ENCODE measurements around the gene LRRIQ3. TPM values are rescaled to one million over a fixed set of nuclear protein-coding genes. Genes with fewer than 3 reads are reported as not detected.
"Not testable (repeated sequence)": the region's sequence is repeated elsewhere in the genome, so short reads cannot be mapped to it uniquely, and the experiment has no call there.

The LRRIQ3 gene
- total RNA-seq, 6 donors from 2014 or later: 0.30 to 0.84 (median 0.31) TPM; not detected in 3

GRCh38 chr1:74180490-74180889 is 17.5 kb downstream of the LRRIQ3 start:
- H3K27me3 ChIP-seq: no peaks in the 10 kb centered on the region
- H3K27ac ChIP-seq: no peak overlapping the region
- no peaks in the 10 kb centered on the region for H3K4me1 ChIP-seq
- no peak overlapping the region for H3K4me3 ChIP-seq
- ATAC-seq (ENCODE audit: low FRiP score in 2 of 2): no peak
- no peaks in the 10 kb centered on the region for H3K36me3 ChIP-seq
- H3K9me3 ChIP-seq: no peaks in the 10 kb centered on the region
- TF ChIP-seq POLR2A (IDR thresholded peaks at IDR 0.05): no peak
- TF ChIP-seq CTCF (IDR thresholded peaks at IDR 0.05): no peak
- TF ChIP-seq EP300 (IDR thresholded peaks at IDR 0.05): no peak
- TF ChIP-seq POLR2AphosphoS5 (IDR thresholded peaks at IDR 0.05): no peak
- no peak for DNase-seq

- H3K27ac ChIP-seq; H3K36me3 ChIP-seq; H3K27me3 ChIP-seq; H3K4me1 ChIP-seq; ATAC-seq (ENCODE audit: low FRiP score in 2 of 2); DNase-seq; H3K4me3 ChIP-seq: not testable (repeated sequence)
- 85 to 93% methylated on average over 1 of the region's 1 CpG for WGBS, 2 donors
- H3K9me3 ChIP-seq: peaks cover 0 to 10% (median 8%) of the 10 kb centered on the region in 4 donors
Measured at GRCh38 chr1:74174423-74174822, 23.6 kb downstream of the LRRIQ3 start.

- no peak for TF ChIP-seq EP300 (IDR thresholded peaks at IDR 0.05)
- no peak for TF ChIP-seq POLR2A (IDR thresholded peaks at IDR 0.05)
- no peak for TF ChIP-seq POLR2AphosphoS5 (IDR thresholded peaks at IDR 0.05)
- no peak for TF ChIP-seq CTCF (IDR thresholded peaks at IDR 0.05)
- Histone ChIP-seq H3K4me3 (no peak overlapping the region), H3K27me3 (no peaks in the 10 kb centered on the region), H3K9me3 (no peaks in the 10 kb centered on the region), H3K36me3 (no peaks in the 10 kb centered on the region), H3K27ac (no peak overlapping the region), H3K4me1 (no peaks in the 10 kb centered on the region)
- DNase-seq (no peak), ATAC-seq (ENCODE audit: low FRiP score in 2 of 2) (no peak)
- 72 to 73% methylated on average over 5 of the region's 5 CpGs for WGBS, 2 donors
Measured at GRCh38 chr1:74162333-74162732, 35.6 kb downstream of the LRRIQ3 start.

GRCh38 chr1:74161497-74161896 is 36.5 kb downstream of the LRRIQ3 start:
- no peak for ATAC-seq (ENCODE audit: low FRiP score in 2 of 2)
- no peak overlapping the region for H3K4me3 ChIP-seq
- no peaks in the 10 kb centered on the region for H3K36me3 ChIP-seq
- no peaks in the 10 kb centered on the region for H3K9me3 ChIP-seq
- no peak for DNase-seq
- no peaks in the 10 kb centered on the region for H3K27me3 ChIP-seq
- H3K27ac ChIP-seq: no peak overlapping the region
- H3K4me1 ChIP-seq: no peaks in the 10 kb centered on the region
- TF ChIP-seq POLR2A (IDR thresholded peaks at IDR 0.05) (no peak), CTCF (IDR thresholded peaks at IDR 0.05) (no peak)

- DNase-seq (no peak), ATAC-seq (ENCODE audit: low FRiP score in 2 of 2) (no peak)
- 74 to 86% methylated on average over 2 of the region's 2 CpGs for WGBS, 2 donors
- Histone ChIP-seq H3K27ac (no peak overlapping the region), H3K4me1 (no peaks in the 10 kb centered on the region), H3K36me3 (no peaks in the 10 kb centered on the region), H3K27me3 (no peaks in the 10 kb centered on the region), H3K4me3 (no peak overlapping the region), H3K9me3 (no peaks in the 10 kb centered on the region)
- TF ChIP-seq POLR2AphosphoS5 (IDR thresholded peaks at IDR 0.05): no peak
Measured at GRCh38 chr1:74160046-74160445, 37.9 kb downstream of the LRRIQ3 start.

GRCh38 chr1:74145086-74145485 is 52.9 kb downstream of the LRRIQ3 start:
- DNase-seq (no peak), ATAC-seq (ENCODE audit: low FRiP score in 2 of 2) (no peak)
- Histone ChIP-seq H3K9me3 (no peaks in the 10 kb centered on the region), H3K4me3 (no peak overlapping the region), H3K27me3 (no peaks in the 10 kb centered on the region), H3K4me1 (no peaks in the 10 kb centered on the region), H3K27ac (no peak overlapping the region), H3K36me3 (no peaks in the 10 kb centered on the region)
- TF ChIP-seq EP300 (IDR thresholded peaks at IDR 0.05) (no peak), CTCF (IDR thresholded peaks at IDR 0.05) (no peak), POLR2AphosphoS5 (IDR thresholded peaks at IDR 0.05) (no peak), POLR2A (IDR thresholded peaks at IDR 0.05) (no peak)
- WGBS, 2 donors: 78 to 84% methylated on average over 4 of the region's 4 CpGs

- not testable (repeated sequence) for H3K9me3 ChIP-seq; DNase-seq; H3K27me3 ChIP-seq; H3K27ac ChIP-seq; H3K36me3 ChIP-seq; H3K4me1 ChIP-seq; ATAC-seq (ENCODE audit: low FRiP score in 2 of 2); H3K4me3 ChIP-seq
- WGBS, 2 donors: 85 to 86% methylated on average over 4 of the region's 4 CpGs
Measured at GRCh38 chr1:74117370-74117769, 80.6 kb downstream of the LRRIQ3 start.

Measured in upper lobe of left lung (tissue), 6 donors.